Right lobe of liver (tissue), 6 donors: Measurements from ENCODE around the gene COTL1. TPM values are rescaled to one million over a fixed set of nuclear protein-coding genes. Genes with fewer than 3 reads are reported as not detected.
A peak's percentile ranks its signal among the peaks of the same experiment; 100 is the strongest.

Source experiments
- ATAC-seq, 4 donors: fragments of 200-7000 bp; cut with Tn5 transposase; one replicate each; pipeline ENCODE4 v1.9.1; 2020; ENCODE audit warnings: mild to moderate bottlenecking in 4 of 4, moderate library complexity in 4 of 4
- DNase-seq, 3 donors: peaks; one replicate each; pipeline ENCODE4 v3.0.0-alpha.2; 2020
- H3K27ac ChIP-seq, 3 donors: fragments of 200-600 bp; one replicate each; pipeline ENCODE4 v1.8.0; 2022
- H3K27me3 ChIP-seq, 2 donors: fragments of 200-600 bp; one replicate each; pipeline ENCODE4 v1.8.0; 2022
- H3K36me3 ChIP-seq, 4 donors: fragments of 200-600 bp; sonication (generic) in 1 of 4; one replicate each; pipeline versions ENCODE4 v1.5.1 to v1.8.0; 2017 to 2022; ENCODE audit warnings: control low read depth in 1 of 4
- H3K4me1 ChIP-seq, 4 donors: fragments of 200-600 bp; sonication (generic) in 1 of 4; one replicate each; pipeline versions ENCODE4 v1.5.1 to v1.8.0; 2017 to 2022; ENCODE audit warnings: control low read depth in 1 of 4
- H3K4me3 ChIP-seq, 3 donors: fragments of 200-600 bp; one replicate each; pipeline ENCODE4 v1.8.0; 2022
- H3K9me3 ChIP-seq, 4 donors: fragments of 200-600 bp; sonication (generic) in 1 of 4; one replicate each; pipeline versions ENCODE4 v1.5.1 to v1.8.0; 2017 to 2022; ENCODE audit warnings: control low read depth in 1 of 4
- CTCF ChIP-seq, 4 donors: fragments of 200-600 bp in 3 of 4; fragments of 450-650 bp in 1 of 4; IDR thresholded peaks; one replicate each; pipeline versions ENCODE4 v1.5.1 to v1.8.0; 2016 to 2022; ENCODE audit warnings: antibody characterized with exemption in 4 of 4, mild to moderate bottlenecking in 2 of 4
- POLR2A ChIP-seq: fragments of 450-650 bp; IDR thresholded peaks from one replicate; pipeline ENCODE4 v1.6.1; 2017; ENCODE audit warnings: antibody characterized with exemption, mild to moderate bottlenecking
- WGBS: methylation state at CpG from one replicate; pipeline ENCODE4 v1.1.6; 2018; ENCODE audit warnings: low coverage, low lambda C conversion rate; ENCODE audit not compliant: insufficient coverage; ENCODE audit errors: missing lambda C conversion rate; 5-methylcytosine and 5-hydroxymethylcytosine counted together
- intact Hi-C, 2 donors: fragments of 100-400 bp; cut with DNase I; formaldehyde crosslinking; loops; one replicate each; pipeline versions ENCODE4 v1.11.2 to v1.14.1; 2022
- total RNA-seq, 6 experiments: library from RNA; depleted of rRNA in 2 of 6; stranded (reverse); fragments of >200 nt in 2 of 6; fragmentation: NEBNext Ultra II Directional in 3 of 6; extraction: Animal tissue kit (Norgen Biotek cat#: 25700) in 3 of 6; gene quantifications; one replicate each; pipeline versions ENCODE4 v1.1.0 to v1.2.4, GENCODE V29; 2016 to 2023
- donor health status: DM: no; HTN: yes; CAD: no.
- donor health status: DM: no; HTN: no; CAD: no.
- donor health status: DM: no; HTN: no; CAD: no.
- donor health status: DM: no; HTN: yes; CAD: no.
- donor health status: DM: no; HTN: yes; CAD: no.

COTL1 gene
- total RNA-seq, 6 experiments from 2014 or later: 12.4 to 51.0 (median 18.6) TPM

GRCh38 chr16:84597528-84597896, 20.4 kb downstream of the COTL1 start:
- no peaks in the 10 kb centered on the region for H3K27me3 ChIP-seq
- ATAC-seq (peak; percentile 12 to 47 (median 31)), DNase-seq (peak in 1 of 3 donors; percentile 55)
- no peak overlapping the region for H3K4me3 ChIP-seq
- H3K36me3 ChIP-seq: no peaks in the 10 kb centered on the region
- H3K4me1 ChIP-seq: peaks cover 0 to 14% (median 0%) of the 10 kb centered on the region in 4 donors
- TF ChIP-seq POLR2A (no peak), CTCF (IDR thresholded peaks at IDR 0.05) (no peak)
- no peaks in the 10 kb centered on the region for H3K9me3 ChIP-seq
- H3K27ac ChIP-seq: peak overlapping the region in 2 of 3 donors; percentile 9 to 19
- 51% methylated on average over 3 of the region's 6 CpGs for WGBS
- intact Hi-C loops: no loop called here

GRCh38 chr16:84596801-84597527, 20.9 kb downstream of the COTL1 start:
- Histone ChIP-seq H3K27ac (peak overlapping the region in 2 of 3 donors; percentile 9 to 19), H3K4me3 (no peak overlapping the region), H3K27me3 (no peaks in the 10 kb centered on the region), H3K9me3 (no peaks in the 10 kb centered on the region), H3K4me1 (peaks cover 0 to 14% (median 0%) of the 10 kb centered on the region in 4 donors), H3K36me3 (no peaks in the 10 kb centered on the region)
- ATAC-seq: no peak
- intact Hi-C loops: no loop called here
- TF ChIP-seq POLR2A (no peak), CTCF (IDR thresholded peaks at IDR 0.05) (no peak)
- DNase-seq: peak in 1 of 3 donors; percentile 50
- 84% methylated on average over 9 of the region's 14 CpGs for WGBS

- Histone ChIP-seq H3K27me3 (no peaks in the 10 kb centered on the region), H3K9me3 (no peaks in the 10 kb centered on the region), H3K4me3 (no peak overlapping the region), H3K27ac (peak overlapping the region in 1 of 3 donors; percentile 4), H3K36me3 (no peaks in the 10 kb centered on the region), H3K4me1 (peaks cover 0 to 14% (median 0%) of the 10 kb centered on the region in 4 donors)
- no peak for TF ChIP-seq CTCF (IDR thresholded peaks at IDR 0.05)
- no peak for TF ChIP-seq POLR2A
- no peak for ATAC-seq
- DNase-seq: no peak
- intact Hi-C loops: no loop called here
Observed at GRCh38 chr16:84596161-84596560, 21.7 kb downstream of the COTL1 start.

GRCh38 chr16:84595052-84595481, 22.8 kb downstream of the COTL1 start:
- Histone ChIP-seq H3K9me3 (no peaks in the 10 kb centered on the region), H3K4me1 (peaks cover 0 to 11% (median 0%) of the 10 kb centered on the region in 4 donors), H3K36me3 (no peaks in the 10 kb centered on the region), H3K27ac (peak overlapping the region in 2 of 3 donors; percentile 29 to 71), H3K4me3 (no peak overlapping the region), H3K27me3 (no peaks in the 10 kb centered on the region)
- TF ChIP-seq CTCF (IDR thresholded peaks at IDR 0.05) (no peak), POLR2A (no peak)
- no CpG with 5 or more reads among the region's 15 CpGs for WGBS
- peak in 2 of 4 donors; percentile 13 to 16 for ATAC-seq
- intact Hi-C loops: no loop called here
- DNase-seq: peak in 1 of 3 donors; percentile 57
